A673 (cell line): ENCODE results near the gene GUK1.

Experiments
- EZH2 ChIP-seq: fragments of 200-600 bp; sonication (generic); IDR thresholded peaks from 2 replicates; pipeline ENCODE4 v1.6.1; 2017; ENCODE audit warnings: borderline replicate concordance, low read depth, mild to moderate bottlenecking, mixed read lengths, antibody characterized with exemption, low read length; ENCODE audit not compliant: poor library complexity, severe bottlenecking
- TF ChIP-seq, protein P1 (sequence below): fragments of 300-800, 200-600 bp; sonication (generic); conservative IDR thresholded peaks from 2 replicates; pipeline ENCODE4 v1.5.1; 2017; ENCODE audit warnings: low read depth, mild to moderate bottlenecking, antibody characterized with exemption, low read length, moderate library complexity, mixed read lengths

DNA sequence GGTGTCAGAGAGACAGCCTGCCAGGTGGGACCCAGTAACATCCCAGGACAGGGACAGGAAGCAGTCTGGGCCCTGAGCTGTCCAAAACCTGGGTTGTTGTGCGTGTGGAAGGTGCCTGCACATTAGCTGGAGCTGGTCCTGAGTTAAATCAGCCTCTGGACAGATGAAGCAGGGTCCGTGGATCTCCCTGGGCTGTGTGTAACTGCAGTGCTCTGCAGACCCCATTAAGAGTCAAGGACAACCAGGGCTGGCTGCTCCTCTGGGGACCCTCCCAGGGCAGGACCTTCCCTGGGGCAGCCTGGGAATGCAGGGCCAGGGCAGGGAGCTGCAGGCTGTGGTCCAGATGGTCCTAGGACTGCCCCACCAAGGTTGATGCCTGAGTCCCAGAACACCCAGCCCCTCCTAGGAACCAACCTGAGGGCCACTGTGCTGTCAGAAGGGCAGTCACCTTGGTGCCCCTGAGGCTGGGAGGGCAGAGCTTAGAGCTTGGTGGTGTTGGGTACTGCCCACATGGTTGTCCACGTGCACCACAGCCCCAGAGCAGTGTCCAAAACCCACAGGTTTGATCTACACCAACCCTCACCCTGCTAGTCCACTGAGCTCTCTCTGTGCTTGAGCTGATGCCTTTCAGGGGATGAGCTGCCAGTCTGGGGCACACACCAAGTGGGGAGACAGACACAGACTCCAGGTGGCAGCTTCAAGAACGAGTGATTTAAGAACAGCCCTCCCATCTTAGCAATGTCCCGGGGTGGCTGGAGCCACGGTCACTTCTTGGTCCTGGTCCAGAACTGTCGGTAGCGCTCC, 33.9 kb upstream of the GUK1 start:
- TF ChIP-seq, protein P1, sequence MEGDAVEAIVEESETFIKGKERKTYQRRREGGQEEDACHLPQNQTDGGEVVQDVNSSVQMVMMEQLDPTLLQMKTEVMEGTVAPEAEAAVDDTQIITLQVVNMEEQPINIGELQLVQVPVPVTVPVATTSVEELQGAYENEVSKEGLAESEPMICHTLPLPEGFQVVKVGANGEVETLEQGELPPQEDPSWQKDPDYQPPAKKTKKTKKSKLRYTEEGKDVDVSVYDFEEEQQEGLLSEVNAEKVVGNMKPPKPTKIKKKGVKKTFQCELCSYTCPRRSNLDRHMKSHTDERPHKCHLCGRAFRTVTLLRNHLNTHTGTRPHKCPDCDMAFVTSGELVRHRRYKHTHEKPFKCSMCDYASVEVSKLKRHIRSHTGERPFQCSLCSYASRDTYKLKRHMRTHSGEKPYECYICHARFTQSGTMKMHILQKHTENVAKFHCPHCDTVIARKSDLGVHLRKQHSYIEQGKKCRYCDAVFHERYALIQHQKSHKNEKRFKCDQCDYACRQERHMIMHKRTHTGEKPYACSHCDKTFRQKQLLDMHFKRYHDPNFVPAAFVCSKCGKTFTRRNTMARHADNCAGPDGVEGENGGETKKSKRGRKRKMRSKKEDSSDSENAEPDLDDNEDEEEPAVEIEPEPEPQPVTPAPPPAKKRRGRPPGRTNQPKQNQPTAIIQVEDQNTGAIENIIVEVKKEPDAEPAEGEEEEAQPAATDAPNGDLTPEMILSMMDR: no peak
- TF ChIP-seq EZH2: no peak
